GM13976 (cell line): ENCODE measurements around the gene TDP1.

ENCODE experiments used
- DNase-seq: peaks from one replicate; pipeline ENCODE4 v3.0.0; 2012; ENCODE audit warnings: low spot score
- CTCF ChIP-seq: IDR thresholded peaks from 2 replicates; pipeline ENCODE4 v1.5.1; 2012; ENCODE audit warnings: borderline replicate concordance, mild to moderate bottlenecking; ENCODE audit not compliant: insufficient read depth; ENCODE audit errors: extremely low read depth, missing control alignments, control extremely low read depth
- in situ Hi-C: fragments of 300-500 bp; cut with MboI; formaldehyde crosslinking; loops from one replicate; pipeline ENCODE4 v1.12.0; 2022; ENCODE audit warnings: low sequenced_read_pairs, mixed read lengths, inconsistent platforms; ENCODE audit not compliant: unreplicated experiment

The TDP1 gene

DNA sequence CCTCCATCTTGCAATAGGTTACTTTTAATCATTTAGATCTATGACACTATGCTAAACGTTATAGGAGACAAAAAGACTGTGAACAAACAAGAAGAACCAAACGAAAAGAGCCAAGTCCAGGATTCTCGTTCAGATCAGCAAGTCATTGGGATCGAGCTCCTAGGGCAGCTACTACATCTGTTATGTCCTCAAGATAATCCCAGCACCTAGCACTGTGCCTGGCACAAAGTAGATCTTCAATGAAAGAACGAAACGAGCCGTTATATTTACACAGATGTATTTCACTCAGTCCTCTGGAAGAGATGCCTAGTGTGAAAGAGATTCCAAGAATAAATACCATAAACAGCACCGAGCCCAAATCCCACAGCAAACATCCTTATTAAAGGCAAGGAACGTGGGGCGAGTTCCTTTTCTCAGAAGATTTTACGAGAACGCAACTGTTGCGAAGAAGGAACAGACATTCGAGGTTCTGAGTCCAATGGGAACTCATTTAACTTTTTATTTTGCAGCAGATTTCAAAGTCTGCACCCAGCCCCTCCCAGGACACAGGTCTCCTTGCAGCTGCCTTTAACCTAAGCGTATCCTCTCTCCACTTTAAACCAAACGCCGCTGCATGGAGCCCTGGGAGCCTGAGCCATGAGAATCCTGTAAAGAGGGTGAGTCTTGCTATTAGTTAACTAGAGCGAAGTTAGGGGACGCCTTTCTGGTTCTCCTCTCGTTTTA, 544 bp upstream of the TDP1 start:
- in situ Hi-C loops: no loop called here
- TF ChIP-seq CTCF: no peak
- DNase-seq: no peak

DNA sequence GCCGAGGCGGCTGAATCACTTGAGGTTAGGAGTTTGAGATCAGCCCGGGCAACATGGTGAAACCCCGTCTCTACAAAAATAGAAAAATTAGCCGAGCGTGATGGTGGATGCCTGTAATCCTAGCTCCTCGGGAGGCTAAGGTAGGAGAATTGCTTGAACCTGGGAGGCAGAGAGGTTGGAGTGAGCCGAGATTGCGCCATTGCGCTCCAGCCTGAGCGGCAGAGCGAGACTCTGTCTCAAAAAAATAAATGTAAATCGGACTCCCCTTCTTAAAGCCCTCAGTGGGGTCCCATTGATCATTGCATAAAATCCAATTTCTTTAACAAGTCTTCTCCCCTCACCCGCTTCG, 908 bp downstream of the TDP1 start:
- no peak for DNase-seq
- TF ChIP-seq CTCF: no peak
- in situ Hi-C loops: no loop called here

GRCh38 chr14:89957376-89957775, 1.6 kb downstream of the TDP1 start:
- in situ Hi-C loops: no loop called here
- TF ChIP-seq CTCF: no peak

DNA sequence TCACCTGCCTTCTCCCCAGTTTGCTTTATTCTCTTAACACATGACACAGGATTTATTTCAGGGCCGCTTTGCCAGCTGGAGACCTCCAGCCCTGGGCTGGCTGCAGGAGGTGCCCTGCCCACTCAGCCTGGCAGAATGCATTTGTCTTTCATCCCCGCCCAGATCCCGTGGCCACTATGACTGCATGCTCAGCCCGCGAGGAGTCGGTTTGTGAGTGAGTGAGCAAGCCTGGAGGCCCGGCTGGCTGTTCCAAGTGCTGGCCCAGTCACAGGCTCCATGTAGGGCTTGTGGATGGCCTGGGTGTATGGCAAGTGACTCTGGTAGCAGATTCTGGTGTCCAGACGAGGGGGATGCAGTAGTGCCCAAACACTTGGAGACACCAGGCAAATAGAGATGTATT, 2.1 kb downstream of the TDP1 start:
- in situ Hi-C loops: no loop called here
- no peak for DNase-seq

More at GRCh38 chr14:89957376-89957775, 1.6 kb downstream of the TDP1 start:
- no peak for DNase-seq

GRCh38 chr14:89958966-89959365, 3.2 kb downstream of the TDP1 start:
- no peak for TF ChIP-seq CTCF
- in situ Hi-C loops: no loop called here
- DNase-seq: no peak

More for the DNA sequence above, 2.1 kb downstream of the TDP1 start:
- no peak for TF ChIP-seq CTCF

- no peak for TF ChIP-seq CTCF
- no peak for DNase-seq
- in situ Hi-C loops: no loop called here
Observed at GRCh38 chr14:89959853-89960445, 4.2 kb downstream of the TDP1 start.
